ENCODE measurements around the gene UBE2E2. TPM values are rescaled to one million over a fixed set of nuclear protein-coding genes. Genes with fewer than 3 reads are reported as not detected.

Gene UBE2E2
- total RNA-seq, 2 experiments from 2014 or later, result 5.7 to 7.2 TPM

DNA sequence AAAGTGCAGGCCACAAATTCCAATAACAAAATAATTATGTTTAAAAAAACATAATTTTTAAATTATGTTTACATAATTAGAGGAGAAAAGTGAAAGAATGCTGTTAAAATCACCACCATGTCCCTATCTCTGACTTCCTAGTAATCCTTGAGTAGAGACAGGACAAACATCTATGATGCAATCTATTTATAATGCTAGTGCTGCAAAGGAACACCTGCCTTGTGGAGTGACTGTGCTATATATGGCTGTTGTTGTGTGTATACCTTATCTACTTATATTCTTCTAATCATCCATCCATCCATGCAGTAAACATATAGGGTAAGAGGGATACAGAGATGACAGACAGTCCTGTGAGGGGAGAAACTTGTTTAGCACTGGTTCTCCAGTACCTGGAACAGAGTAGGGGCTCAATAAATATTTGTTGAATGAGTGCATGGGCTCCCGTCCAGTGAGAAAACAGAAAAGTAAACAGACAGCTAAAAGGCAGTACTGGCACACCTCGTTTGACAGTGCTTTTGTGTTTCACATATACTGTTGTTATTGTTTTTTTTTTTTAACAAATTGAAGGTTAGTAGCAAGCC lies 373.3 kb downstream of the UBE2E2 start:
- POLR2A ChIA-PET, result no interaction called here
- H3K27me3 Mint-ChIP-seq, result no peaks in the 10 kb centered on the region
- no peak overlapping the region for H3K4me3 Mint-ChIP-seq
- no peak for ATAC-seq (ENCODE audit: low read depth)
- peaks cover 8% of the 10 kb centered on the region for H3K9me3 Mint-ChIP-seq
- no peak for DNase-seq
- no peak overlapping the region for H3K27ac Mint-ChIP-seq
- no peaks in the 10 kb centered on the region for H3K4me1 Mint-ChIP-seq
- no peaks in the 10 kb centered on the region for H3K36me3 Mint-ChIP-seq

DNA sequence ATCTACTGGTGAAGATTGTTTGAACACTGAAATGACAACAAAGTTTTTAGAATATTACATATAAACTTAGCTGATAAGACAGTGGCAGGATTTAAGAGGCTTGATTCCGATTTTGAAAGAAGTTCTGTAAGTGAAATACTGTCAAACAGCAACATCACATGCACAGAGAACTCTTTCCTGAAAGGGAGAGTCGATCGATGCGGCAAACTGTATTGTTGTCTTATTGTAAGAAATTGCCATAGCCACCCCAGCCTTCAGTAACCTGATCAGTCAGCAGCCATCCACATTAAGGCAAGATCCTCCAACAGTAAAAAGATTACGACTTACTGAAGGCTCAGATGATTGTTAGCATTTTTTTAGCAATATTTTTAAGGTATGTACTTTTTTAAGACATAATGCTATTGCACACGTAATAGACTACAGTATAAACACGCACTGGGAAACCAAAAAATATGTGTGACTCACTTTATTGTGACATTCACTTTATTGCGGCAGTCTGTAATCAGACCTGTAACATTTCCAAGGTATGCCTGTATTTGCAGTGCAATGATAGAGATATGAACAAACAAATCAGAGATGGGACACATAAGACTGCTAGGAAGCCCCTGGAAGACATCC lies 377.1 kb downstream of the UBE2E2 start:
- DNase-seq, result no peak
- ATAC-seq (ENCODE audit: low read depth), result no peak
- H3K27ac Mint-ChIP-seq, result no peak overlapping the region

DNA sequence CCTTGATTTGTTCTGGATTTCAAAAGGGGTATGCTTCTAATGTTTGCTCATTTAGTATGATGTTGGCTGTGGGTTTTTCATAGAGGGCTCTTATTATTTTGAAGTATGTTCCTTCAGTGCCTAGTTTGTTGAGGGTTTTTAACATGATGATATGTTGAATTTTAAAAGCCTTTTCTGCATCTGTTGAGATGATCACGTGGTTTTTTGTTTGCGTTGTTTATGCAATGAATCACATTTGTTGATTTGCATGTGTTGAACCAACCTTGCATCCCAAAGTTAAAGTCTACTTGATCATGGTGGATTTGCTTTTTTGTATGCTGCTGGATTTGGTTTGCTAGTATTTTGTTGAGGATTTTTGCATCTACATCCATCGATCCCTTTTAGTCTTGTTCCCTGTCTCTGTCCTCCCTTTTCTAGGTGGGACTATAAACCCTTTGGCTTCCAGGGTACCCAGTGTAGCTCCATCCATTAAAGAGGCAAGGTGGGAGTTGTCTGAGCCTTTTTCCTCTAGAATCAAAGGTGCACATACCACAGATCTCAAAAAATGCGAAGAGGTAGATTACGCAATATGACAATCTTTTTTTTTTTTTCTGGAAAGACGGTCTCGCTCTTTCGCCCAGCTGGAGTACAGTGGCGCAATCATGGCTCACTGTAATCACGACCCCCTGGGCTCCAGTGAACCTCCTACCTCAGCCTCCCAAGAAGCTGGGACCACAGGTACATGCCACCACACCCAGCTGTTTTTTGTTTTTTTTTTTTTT lies 381.0 kb downstream of the UBE2E2 start:
- Mint-ChIP-seq H3K27ac (no peak overlapping the region), H3K4me3 (no peak overlapping the region), H3K36me3 (peaks cover 1% of the 10 kb centered on the region), H3K4me1 (no peaks in the 10 kb centered on the region), H3K9me3 (peaks cover 2% of the 10 kb centered on the region), H3K27me3 (no peaks in the 10 kb centered on the region)
- no peak for DNase-seq
- POLR2A ChIA-PET, result no interaction called here
- ATAC-seq (ENCODE audit: low read depth), result no peak

More for the DNA sequence above, 377.1 kb downstream of the UBE2E2 start:
- Mint-ChIP-seq H3K27me3 (no peaks in the 10 kb centered on the region), H3K4me3 (no peak overlapping the region), H3K4me1 (no peaks in the 10 kb centered on the region), H3K9me3 (peaks cover 3% of the 10 kb centered on the region), H3K36me3 (peaks cover 1% of the 10 kb centered on the region)
- POLR2A ChIA-PET, result no interaction called here

DNA sequence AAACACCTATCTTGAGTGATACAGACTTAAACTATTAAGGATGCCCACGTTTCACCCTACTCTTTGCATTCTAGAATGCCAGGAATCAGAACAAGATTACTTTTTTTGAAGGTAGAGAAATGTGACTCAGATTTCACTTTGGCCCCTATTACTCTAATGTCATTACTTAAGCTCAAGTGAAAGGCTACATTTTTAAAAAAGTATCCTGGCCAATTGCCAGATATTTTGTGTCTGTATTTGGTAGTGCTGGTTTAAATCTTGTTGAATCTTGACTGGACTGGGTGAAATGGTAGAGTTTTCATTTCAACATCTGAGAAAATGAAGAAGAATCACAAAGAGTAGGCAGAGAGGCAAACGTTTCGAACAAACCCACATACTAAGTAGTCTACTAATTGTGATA lies 384.4 kb downstream of the UBE2E2 start:
- H3K9me3 Mint-ChIP-seq, result peaks cover 2% of the 10 kb centered on the region
- no peaks in the 10 kb centered on the region for H3K27me3 Mint-ChIP-seq
- H3K4me3 Mint-ChIP-seq, result no peak overlapping the region
- H3K36me3 Mint-ChIP-seq, result peaks cover 1% of the 10 kb centered on the region
- POLR2A ChIA-PET, result no interaction called here
- H3K4me1 Mint-ChIP-seq, result no peaks in the 10 kb centered on the region
- H3K27ac Mint-ChIP-seq, result no peak overlapping the region
- no peak for DNase-seq
- ATAC-seq (ENCODE audit: low read depth), result no peak

DNA sequence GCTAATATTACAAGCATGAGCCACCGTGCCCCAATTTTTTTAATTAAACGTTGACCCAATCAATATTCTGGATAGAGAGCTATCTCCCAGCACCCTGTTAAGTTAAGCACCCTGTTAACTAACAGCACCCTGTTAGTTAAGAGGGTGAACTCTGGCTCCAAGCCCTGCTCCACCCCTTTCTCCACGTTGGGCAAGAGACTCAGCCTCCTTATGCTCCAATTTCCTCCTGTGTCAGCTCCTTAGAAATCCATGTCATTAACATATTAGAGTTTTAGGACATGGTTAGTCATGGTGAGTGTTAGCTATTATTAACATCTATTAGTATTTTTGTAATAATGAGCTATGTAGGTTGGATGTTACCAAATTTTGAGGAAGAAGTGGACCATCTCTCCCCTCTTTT lies 385.4 kb downstream of the UBE2E2 start:
- no peaks in the 10 kb centered on the region for H3K36me3 Mint-ChIP-seq
- no peak overlapping the region for H3K4me3 Mint-ChIP-seq
- ATAC-seq (ENCODE audit: low read depth) (no peak), DNase-seq (no peak)
- H3K27ac Mint-ChIP-seq, result no peak overlapping the region
- no peaks in the 10 kb centered on the region for H3K4me1 Mint-ChIP-seq
- POLR2A ChIA-PET, result no interaction called here
- no peaks in the 10 kb centered on the region for H3K27me3 Mint-ChIP-seq
- no peaks in the 10 kb centered on the region for H3K9me3 Mint-ChIP-seq

DNA sequence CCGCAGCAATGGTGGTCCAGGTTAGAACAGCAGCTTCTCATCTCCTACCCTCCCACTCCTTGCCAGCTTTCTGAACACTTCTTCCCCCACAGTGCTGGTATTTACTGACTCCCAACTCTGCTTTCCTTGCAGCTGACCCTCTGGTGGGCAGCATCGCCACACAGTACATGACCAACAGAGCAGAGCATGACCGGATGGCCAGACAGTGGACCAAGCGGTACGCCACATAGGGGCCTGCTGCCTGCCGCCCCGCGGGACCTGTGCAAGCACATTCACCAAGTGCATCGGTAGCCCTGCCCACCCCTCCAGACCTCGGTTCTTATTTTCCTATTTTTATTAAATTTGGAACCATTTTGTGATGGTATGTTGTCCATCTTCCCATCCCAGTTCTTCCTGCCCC lies 386.5 kb downstream of the UBE2E2 start:
- ATAC-seq (ENCODE audit: low read depth) (no peak), DNase-seq (no peak)
- POLR2A ChIA-PET, result no interaction called here
- peaks cover 4% of the 10 kb centered on the region for H3K4me1 Mint-ChIP-seq
- no peaks in the 10 kb centered on the region for H3K36me3 Mint-ChIP-seq
- H3K27ac Mint-ChIP-seq, result no peak overlapping the region
- H3K27me3 Mint-ChIP-seq, result no peaks in the 10 kb centered on the region
- H3K9me3 Mint-ChIP-seq, result no peaks in the 10 kb centered on the region
- H3K4me3 Mint-ChIP-seq, result no peak overlapping the region

DNA sequence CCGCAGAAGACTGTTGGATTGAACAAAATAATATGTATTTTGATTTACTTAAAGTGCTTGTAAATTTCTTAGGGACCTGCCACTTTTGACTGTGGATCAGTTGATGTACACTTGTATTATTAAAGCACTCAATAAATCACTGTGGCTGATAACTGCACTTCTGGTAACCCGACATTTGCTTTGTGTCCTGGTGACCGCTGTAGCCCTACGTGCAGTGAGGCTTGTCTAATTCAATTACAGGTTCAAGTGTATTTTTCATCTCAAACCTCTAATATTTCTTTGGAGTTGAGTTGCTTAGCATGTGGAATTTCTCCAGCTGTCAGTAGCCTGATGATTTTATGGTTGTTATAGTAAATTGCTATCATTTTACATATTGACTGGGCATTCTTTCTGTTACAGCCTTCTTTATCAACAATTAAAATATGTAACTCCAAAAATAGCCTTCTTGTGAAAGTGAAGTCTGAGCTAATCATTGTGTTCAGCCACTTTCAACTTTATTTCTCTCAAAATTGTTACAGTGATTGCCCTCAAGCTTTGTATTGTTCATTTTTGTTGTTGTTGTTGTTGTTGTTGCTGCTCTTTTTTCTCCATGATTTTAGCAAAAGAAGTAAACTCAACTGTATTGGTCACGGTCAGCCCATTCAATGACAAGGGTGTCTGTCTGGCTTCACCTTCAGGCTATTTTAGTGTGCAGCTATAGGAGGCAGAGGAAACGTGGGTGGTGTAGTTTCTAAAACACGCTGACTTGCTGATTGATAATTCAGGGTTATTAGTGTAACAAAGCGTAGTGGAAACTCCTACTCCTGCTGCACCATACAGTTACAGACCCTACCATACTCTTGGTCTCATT lies 387.5 kb downstream of the UBE2E2 start:
- Mint-ChIP-seq H3K9me3 (no peaks in the 10 kb centered on the region), H3K36me3 (peaks cover 2% of the 10 kb centered on the region), H3K27me3 (no peaks in the 10 kb centered on the region), H3K4me3 (no peak overlapping the region), H3K27ac (no peak overlapping the region), H3K4me1 (peaks cover 4% of the 10 kb centered on the region)
- POLR2A ChIA-PET, result no interaction called here
- DNase-seq (no peak), ATAC-seq (ENCODE audit: low read depth) (no peak)

DNA sequence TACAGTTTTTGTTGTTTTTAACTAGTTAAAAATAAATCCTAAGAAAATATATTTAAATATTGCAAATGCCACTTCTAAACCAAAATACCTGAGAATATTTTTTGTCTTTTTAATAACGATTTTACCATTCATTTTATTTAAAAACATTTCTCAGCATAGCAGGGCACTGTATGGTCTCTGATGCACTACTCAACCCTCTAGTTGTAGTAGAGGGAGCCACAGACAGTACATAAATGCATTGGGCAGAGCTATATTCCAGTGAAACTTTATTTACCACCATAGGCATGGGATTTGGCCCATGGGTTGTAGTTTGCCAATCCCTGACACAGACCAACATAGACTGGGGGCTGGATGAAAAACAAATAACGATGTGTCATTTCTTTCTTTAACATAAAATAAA lies 388.2 kb downstream of the UBE2E2 start:
- no peaks in the 10 kb centered on the region for H3K9me3 Mint-ChIP-seq
- no peak for DNase-seq
- H3K27ac Mint-ChIP-seq, result no peak overlapping the region
- H3K4me1 Mint-ChIP-seq, result peaks cover 4% of the 10 kb centered on the region
- H3K36me3 Mint-ChIP-seq, result peaks cover 2% of the 10 kb centered on the region
- no peak for ATAC-seq (ENCODE audit: low read depth)
- no peaks in the 10 kb centered on the region for H3K27me3 Mint-ChIP-seq
- H3K4me3 Mint-ChIP-seq, result no peak overlapping the region
- POLR2A ChIA-PET, result no interaction called here

DNA sequence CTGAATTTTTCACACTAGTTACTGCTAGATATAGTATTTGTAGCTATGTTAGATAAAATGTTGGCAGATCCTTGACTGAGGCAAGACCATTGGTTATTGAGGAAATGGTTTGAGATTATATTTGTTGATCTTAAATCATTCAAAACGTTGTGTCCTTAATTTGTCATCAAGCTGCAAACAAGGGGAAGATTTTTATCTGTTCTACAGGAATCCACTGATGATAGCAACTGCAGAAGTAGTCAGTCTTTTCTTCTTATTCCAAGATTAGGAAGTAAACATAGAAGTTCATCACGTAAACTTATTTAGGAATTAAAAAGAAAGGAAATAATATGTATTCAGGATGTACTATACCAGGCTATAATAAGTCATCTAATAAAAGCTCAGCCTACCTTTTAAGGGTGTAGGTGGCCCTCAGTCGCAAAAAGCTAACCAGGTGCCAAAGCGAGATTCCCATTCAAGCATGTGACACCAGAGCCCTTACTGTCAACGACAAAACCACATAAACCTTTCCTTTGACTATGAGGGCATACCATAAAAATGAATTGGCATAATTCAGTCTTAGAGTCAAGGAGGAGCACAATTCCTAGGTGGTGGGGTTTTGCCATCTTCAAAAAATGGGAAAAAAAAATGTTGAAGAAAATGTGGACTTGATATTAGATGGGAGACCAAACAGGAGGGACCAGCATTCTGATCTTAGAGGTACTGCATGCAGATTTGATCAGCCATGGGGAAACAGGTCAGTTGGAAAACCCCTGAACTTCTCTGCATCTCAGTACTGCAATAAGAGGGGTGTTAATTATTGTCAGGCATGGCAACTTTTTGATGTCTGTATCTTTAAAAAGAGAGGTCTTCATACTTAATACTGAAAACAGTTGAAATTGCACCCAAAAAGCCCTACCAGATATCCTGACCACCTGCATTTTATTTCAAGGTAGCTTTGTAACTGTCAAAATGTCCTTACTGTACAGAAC lies 390.1 kb downstream of the UBE2E2 start:
- ATAC-seq (ENCODE audit: low read depth) (no peak), DNase-seq (no peak)
- Mint-ChIP-seq H3K36me3 (peaks cover 2% of the 10 kb centered on the region), H3K27ac (no peak overlapping the region), H3K4me3 (no peak overlapping the region), H3K4me1 (peaks cover 4% of the 10 kb centered on the region), H3K9me3 (peaks cover 3% of the 10 kb centered on the region), H3K27me3 (no peaks in the 10 kb centered on the region)
- POLR2A ChIA-PET, result no interaction called here

DNA sequence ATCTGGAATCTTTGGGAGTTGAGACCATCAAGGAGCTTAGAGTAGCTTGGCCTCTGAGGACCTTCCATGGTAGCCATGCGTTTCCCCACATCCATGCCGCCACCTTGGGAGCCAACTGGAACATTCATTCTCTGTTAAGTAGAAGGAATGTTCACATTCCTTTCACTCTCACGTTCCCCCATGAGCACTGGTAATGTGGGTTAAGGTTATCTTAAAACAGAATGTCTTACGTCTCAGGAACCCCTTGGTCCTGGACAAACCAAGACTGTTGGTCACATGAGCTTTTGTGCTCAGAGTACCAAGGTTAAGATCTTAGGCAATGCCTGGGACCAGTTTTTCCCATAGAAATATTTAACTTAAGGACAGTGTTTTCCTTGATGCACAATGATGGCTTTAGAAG lies 390.9 kb downstream of the UBE2E2 start:
- H3K36me3 Mint-ChIP-seq, result peaks cover 2% of the 10 kb centered on the region
- H3K4me3 Mint-ChIP-seq, result no peak overlapping the region
- ATAC-seq (ENCODE audit: low read depth) (no peak), DNase-seq (no peak)
- H3K27me3 Mint-ChIP-seq, result no peaks in the 10 kb centered on the region
- H3K27ac Mint-ChIP-seq, result no peak overlapping the region
- POLR2A ChIA-PET, result no interaction called here
- peaks cover 3% of the 10 kb centered on the region for H3K9me3 Mint-ChIP-seq
- H3K4me1 Mint-ChIP-seq, result peaks cover 4% of the 10 kb centered on the region

DNA sequence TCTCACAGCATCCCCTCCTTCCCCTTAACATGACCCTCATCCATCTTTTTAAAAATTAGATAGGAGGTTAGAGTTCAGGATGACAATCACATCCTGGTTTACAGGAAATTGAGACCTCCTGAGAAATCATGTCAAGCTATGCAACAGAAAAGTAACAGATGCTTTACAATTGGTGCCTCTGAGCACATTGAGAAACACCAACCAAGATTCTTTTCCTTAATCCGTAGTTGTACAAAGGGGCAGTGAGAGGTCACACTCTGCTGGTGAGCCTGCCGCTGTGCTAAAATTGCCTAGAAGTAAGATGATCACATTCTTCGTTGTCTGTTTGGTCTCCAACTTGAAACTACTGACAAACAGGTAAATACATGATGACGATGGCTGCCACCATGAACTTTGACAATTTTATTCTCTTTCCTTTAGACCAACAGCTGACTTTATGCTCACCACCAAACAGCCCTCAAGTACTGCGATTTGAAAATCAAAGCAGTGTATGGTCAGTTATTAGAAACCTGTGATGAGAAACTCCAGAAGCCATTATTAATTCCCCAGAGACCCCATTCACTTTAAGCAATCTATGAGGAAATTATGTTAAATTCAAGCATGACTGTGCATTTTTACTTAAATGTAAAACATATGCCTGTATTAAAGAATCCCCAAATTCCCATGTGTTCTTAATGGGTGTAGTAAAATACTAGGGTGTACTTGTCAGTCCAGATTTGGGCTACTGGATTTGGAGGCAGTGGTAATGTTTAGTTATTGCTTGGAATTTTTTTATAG lies 392.0 kb downstream of the UBE2E2 start:
- H3K27ac Mint-ChIP-seq, result no peak overlapping the region
- H3K27me3 Mint-ChIP-seq, result no peaks in the 10 kb centered on the region
- H3K36me3 Mint-ChIP-seq, result peaks cover 2% of the 10 kb centered on the region
- peaks cover 4% of the 10 kb centered on the region for H3K4me1 Mint-ChIP-seq
- POLR2A ChIA-PET, result no interaction called here
- no peak for DNase-seq
- H3K9me3 Mint-ChIP-seq, result peaks cover 3% of the 10 kb centered on the region
- no peak overlapping the region for H3K4me3 Mint-ChIP-seq
- ATAC-seq (ENCODE audit: low read depth), result no peak

DNA sequence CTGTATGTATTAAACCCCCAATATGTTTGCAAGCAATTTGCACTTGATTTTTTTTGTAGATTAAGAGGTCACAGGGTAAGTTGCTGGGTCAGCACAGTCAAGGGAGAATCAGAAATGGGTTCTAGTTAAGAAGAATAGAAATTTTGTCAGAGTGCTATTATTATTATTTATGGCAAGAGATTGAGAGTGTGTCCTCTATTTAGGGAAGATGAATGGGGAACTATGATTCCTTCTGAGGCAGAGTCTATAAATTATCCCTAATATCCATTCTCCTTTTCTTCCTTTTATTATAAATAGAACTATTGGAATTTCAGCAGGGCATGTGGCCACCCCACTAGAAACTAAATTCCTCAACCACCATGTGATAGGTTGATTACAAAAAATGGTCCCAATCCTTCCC lies 392.7 kb downstream of the UBE2E2 start:
- Mint-ChIP-seq H3K4me1 (peaks cover 4% of the 10 kb centered on the region), H3K4me3 (no peak overlapping the region), H3K9me3 (peaks cover 3% of the 10 kb centered on the region), H3K27ac (no peak overlapping the region), H3K27me3 (no peaks in the 10 kb centered on the region), H3K36me3 (peaks cover 2% of the 10 kb centered on the region)
- ATAC-seq (ENCODE audit: low read depth), result no peak
- no peak for DNase-seq
- POLR2A ChIA-PET, result no interaction called here

All from activated naive CD8-positive, alpha-beta T cell treated with anti-CD3 and anti-CD28 coated beads, Interleukin-2, amount 10 ng/mL, durations not matched to agents 7 days and 5 days (primary cell).